ENCODE measurements around the gene TTR.

TTR gene

GRCh38 chr18:31591628-31592027 lies at the start of gene TTR:
Gene TTR (plus strand): TSS chr18:31591877. CDS start chr18:31591903, 26 bp downstream.
- no peak for DNase-seq

DNA sequence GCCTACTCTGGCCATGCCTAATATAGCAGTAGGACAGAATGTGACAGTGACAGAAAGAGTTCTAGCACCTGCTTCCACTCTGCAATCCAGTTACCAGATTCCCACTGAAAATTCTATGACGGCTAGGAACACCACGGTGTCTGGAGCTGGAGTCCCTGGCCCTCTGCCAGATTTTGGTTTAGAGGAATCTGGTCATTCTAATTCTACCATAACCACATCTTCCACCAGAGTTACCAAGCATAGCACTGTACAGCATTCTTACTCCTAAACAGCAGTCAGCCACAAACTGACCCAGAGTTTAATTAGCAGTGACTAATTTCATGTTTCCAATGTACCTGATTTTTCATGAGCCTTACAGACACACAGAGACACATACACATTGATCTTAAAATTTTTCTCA lies 45.2 kb upstream of the TTR start:
- DNase-seq: no peak

DNA sequence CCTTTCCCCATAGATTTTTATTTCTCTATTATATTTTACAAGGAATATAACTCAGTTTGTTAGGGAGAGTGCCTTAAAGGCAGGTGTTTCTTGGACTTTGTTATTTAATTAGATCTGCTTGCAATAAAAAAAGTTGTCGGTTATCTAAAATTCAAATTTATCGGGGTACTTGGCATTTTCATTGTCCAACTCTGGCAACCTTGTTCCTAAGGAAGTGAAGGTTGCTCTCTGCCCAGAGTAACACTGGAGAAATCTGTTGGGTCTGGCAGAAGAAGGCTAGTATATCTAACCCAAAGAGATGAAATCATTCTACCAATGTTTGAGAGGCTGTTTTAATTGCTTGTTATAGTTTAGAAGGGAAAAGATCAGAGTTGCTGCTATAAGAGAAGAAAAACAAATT lies 42.8 kb upstream of the TTR start:
- no peak for DNase-seq

GRCh38 chr18:31549416-31549815 lies 42.3 kb upstream of the TTR start:
- no peak for DNase-seq

DNA sequence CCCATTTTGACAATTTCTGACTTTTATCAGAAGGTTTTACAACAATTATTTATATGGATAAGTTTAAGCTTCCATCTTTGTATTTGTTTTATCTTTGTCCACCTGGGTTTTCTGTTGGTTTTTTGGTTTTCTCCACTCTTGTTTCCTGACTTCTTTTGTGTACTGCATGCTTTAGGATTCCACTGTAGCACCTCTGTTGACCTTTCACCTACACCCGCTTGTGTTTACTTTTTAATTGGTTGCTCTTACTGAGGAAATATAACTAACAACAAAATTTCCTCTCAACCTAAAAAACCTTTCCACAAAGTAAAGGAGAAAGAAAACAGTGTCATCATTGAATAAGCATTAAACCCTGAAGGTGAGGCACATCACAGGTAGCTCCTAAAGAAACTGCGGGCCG lies 39.8 kb upstream of the TTR start:
- no peak for DNase-seq

GRCh38 chr18:31553800-31554199 lies 37.9 kb upstream of the TTR start:
- DNase-seq: no peak

DNA sequence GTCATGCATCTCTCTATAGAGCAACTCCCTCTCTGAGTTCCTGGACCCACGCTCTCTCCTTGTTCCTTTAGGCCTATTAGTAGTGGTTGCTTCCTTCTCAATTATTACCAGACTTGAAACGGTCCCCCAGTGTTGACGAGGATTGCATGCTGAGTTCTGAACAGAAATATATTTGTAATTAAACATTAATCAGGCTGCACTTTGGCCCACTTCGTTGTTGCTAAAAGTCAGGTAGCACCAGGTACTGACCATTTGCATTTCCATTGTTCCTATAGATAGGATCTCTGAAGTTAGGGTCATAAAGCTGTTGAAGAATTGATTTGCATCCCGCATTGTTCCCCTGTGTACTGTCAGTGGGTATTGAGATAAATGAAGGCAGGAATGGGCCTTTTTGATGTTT lies 36.9 kb upstream of the TTR start:
- no peak for DNase-seq

GRCh38 chr18:31555971-31556747 lies 35.5 kb upstream of the TTR start:
- peak; percentile 15 for DNase-seq

GRCh38 chr18:31557446-31557845 lies 34.2 kb upstream of the TTR start:
- no peak for DNase-seq

DNA sequence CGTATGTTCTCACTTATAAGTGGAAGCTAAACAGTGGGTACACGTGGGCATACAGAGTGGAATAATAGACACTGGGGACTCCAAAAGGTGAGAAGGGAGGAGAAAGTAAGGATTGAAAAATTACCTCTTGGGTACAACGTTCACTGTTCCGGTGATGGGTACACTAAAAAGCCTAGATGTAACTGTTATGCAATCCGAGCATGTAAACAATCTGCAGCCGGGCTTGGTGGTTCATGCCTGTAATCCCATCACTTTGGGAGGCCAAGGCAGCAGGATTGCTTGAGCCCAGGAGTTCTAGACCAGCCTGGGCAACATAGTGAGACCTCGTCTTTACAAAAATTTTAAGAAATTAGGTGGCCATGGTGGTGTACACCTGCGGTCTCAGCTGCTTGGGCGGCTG lies 33.1 kb upstream of the TTR start:
- no peak for DNase-seq

DNA sequence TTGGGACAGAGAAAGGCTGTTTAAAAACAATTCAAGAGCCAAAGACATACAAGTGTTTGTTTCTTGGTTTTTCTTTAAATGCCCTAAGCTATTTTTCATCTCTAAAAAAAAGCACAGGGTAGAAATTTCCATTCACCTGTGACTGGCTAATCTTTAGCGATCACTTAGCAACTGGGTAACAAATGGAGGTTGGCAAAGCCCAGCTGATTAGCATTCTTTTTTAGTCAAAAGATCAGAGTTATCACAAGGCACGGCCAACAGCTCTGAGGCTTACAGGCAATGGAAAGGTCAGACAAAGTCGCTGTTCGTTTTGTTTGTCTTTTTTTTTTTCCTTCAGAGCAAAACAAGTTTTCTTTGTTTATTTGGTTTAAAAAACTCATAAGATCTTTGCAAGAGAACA lies 29.0 kb upstream of the TTR start:
- DNase-seq: no peak

DNA sequence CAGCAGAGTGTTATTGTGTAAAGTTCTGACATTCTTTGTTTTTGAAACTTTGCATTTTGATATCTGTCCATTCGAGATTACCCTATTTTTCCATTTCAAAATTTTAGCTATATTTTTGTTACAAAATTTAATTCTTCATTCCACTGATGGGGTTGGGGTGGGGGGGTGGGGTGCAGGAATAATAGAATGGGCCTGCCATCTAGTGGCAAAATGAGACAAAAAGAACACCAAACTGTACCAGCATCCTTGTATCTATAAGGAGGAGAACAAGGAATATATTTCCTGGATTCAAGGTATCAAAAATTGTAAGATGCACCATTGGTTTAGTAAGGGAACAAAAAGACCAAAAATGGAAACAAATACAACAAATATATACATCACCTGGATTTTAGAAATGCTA lies 27.9 kb upstream of the TTR start:
- no peak for DNase-seq

DNA sequence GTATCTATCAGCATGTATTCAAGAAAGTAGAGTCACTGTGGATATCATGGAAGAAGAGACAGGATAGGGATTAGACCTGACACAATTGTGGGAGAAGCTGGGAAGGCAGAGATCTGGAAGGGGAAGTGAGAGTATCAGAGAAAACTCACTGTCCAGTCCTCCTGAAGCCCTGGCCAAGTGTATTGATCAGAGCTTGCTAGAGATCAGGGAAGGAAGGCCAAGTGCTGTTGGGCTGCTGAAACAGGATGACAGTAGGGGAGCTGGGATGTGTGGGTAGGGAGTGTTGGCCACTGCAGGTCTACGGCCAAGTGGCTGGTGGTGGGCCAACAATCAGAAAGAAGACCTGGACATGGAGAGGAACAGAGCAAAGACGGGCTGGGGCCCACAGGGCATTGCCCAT lies 26.3 kb upstream of the TTR start:
- no peak for DNase-seq

GRCh38 chr18:31565782-31566512 lies 25.7 kb upstream of the TTR start:
- no peak for DNase-seq

GRCh38 chr18:31566576-31567306 lies 24.9 kb upstream of the TTR start:
- DNase-seq: no peak

- no peak for DNase-seq
Measured at GRCh38 chr18:31572368-31572767, 19.3 kb upstream of the TTR start.

GRCh38 chr18:31573051-31573450 lies 18.6 kb upstream of the TTR start:
- DNase-seq: no peak

DNA sequence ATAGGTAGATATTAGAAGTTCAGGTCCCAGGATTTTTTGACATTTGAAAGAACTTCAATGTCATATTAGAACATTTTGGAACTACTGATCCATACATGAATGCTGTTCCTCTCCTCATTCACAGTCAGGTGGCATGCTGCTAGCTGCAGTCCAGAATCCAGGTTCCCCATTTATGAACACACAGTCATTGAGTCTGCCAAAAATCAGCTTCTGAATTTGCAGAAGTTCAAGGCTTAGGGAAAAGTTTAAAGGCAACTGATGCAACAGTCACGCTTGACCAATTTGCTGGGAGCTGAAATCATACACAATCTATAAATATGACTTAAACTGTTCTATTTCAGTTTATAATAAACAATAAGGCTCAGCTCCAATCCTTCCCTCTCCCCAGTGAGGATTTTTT lies 17.3 kb upstream of the TTR start:
- DNase-seq: no peak

- DNase-seq: no peak
Measured at GRCh38 chr18:31575515-31576257, 16.0 kb upstream of the TTR start.

GRCh38 chr18:31576670-31577069 lies 15.0 kb upstream of the TTR start:
- no peak for DNase-seq

- DNase-seq: no peak
Measured at GRCh38 chr18:31577195-31577594, 14.5 kb upstream of the TTR start.

DNA sequence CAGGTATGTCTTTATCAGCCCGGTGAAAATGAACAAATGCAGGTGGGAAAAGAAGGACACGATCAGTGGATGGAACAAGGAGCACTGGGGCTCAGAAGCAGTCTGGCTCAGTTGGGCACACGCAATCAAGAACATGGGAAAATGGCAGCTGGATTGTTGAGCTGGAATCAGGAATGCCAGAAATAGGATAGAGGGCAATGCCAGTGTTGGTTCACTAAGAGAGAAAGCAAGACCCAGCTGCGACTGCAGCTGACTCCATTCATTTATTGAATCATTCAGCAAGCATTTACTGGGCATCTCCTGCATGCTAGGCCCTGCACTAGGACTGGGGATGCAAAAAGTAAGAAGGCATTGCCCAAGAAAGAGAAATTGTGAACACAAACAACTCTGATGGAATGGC lies 13.6 kb upstream of the TTR start:
- DNase-seq: no peak

- DNase-seq: no peak
Measured at GRCh38 chr18:31579375-31579774, 12.3 kb upstream of the TTR start.

All from activated CD8-positive, alpha-beta memory T cell treated with anti-CD3 and anti-CD28 coated beads, Interleukin-2, amount 50 U/mL, for 4 hours (primary cell).